Measurements from ENCODE around the gene DGKD.

Gene DGKD

GRCh38 chr2:233519787-233520611, 165.7 kb downstream of the DGKD start:
- DNase-seq: no peak

Data from amniotic stem cell (primary cell).